HepG2 (cell line): Measurements from ENCODE around the gene AZI2.

Experiments
- EZH2 ChIP-seq: conservative IDR thresholded peaks from 2 replicates; pipeline ENCODE4 v1.6.1; 2012; ENCODE audit warnings: mild to moderate bottlenecking, low read depth, low read length, moderate library complexity
- HDAC2 ChIP-seq: sonication (generic); formaldehyde crosslinking; IDR thresholded peaks from 2 replicates; pipeline ENCODE4 v1.4.0; 2020; ENCODE audit warnings: missing genetic modification reagents
- JUN ChIP-seq: sonication (generic); formaldehyde crosslinking; IDR thresholded peaks from 2 replicates; pipeline ENCODE4 v1.4.0; 2020; ENCODE audit warnings: mild to moderate bottlenecking, missing genetic modification reagents
- JUND ChIP-seq: sonication (generic); formaldehyde crosslinking; IDR thresholded peaks from 2 replicates; pipeline ENCODE4 v1.8.0; 2022; ENCODE audit warnings: mild to moderate bottlenecking, missing genetic modification reagents
- MAFK ChIP-seq, 2 experiments: IDR thresholded peaks in 1 of 2; conservative IDR thresholded peaks in 1 of 2; 2 replicates each; pipeline ENCODE4 v1.6.1; 2011; ENCODE audit warnings: improper control_type of control experiment in 2 of 2, low read length in 2 of 2
- NR2F2 ChIP-seq: IDR thresholded peaks from 2 replicates; pipeline ENCODE4 v1.6.1; 2012; ENCODE audit warnings: low read depth, inconsistent platforms, borderline replicate concordance
- POLR2A ChIP-seq, 2 experiments: IDR thresholded peaks; 2 replicates each; pipeline ENCODE4 v1.6.1; 2011; ENCODE audit warnings: low read depth in 2 of 2, low read length in 2 of 2, mild to moderate bottlenecking in 1 of 2, moderate library complexity in 1 of 2; ENCODE audit not compliant: insufficient read depth in 1 of 2
- ZNF18 ChIP-seq: sonication (generic); formaldehyde crosslinking; IDR thresholded peaks from 2 replicates; pipeline ENCODE4 v1.8.0; 2022; ENCODE audit warnings: mild to moderate bottlenecking, missing genetic modification reagents; ENCODE audit not compliant: insufficient replicate concordance
- ZNF234 ChIP-seq: sonication (generic); formaldehyde crosslinking; conservative IDR thresholded peaks from 2 replicates; pipeline ENCODE4 v1.5.1; 2020; ENCODE audit warnings: mild to moderate bottlenecking, missing genetic modification reagents
- ZNF564 ChIP-seq: sonication (generic); formaldehyde crosslinking; IDR thresholded peaks from 2 replicates; pipeline ENCODE4 v1.8.1; 2023; ENCODE audit warnings: mild to moderate bottlenecking, missing genetic modification reagents
- ZNF780A ChIP-seq: sonication (generic); formaldehyde crosslinking; IDR thresholded peaks from 2 replicates; pipeline ENCODE4 v1.8.0; 2022; ENCODE audit warnings: mild to moderate bottlenecking, missing genetic modification reagents, moderate library complexity
- TF ChIP-seq, protein P1 (sequence below): sonication (generic); formaldehyde crosslinking; IDR thresholded peaks from 2 replicates; pipeline ENCODE4 v1.5.0; 2020; ENCODE audit warnings: mild to moderate bottlenecking, missing genetic modification reagents, moderate library complexity

DNA sequence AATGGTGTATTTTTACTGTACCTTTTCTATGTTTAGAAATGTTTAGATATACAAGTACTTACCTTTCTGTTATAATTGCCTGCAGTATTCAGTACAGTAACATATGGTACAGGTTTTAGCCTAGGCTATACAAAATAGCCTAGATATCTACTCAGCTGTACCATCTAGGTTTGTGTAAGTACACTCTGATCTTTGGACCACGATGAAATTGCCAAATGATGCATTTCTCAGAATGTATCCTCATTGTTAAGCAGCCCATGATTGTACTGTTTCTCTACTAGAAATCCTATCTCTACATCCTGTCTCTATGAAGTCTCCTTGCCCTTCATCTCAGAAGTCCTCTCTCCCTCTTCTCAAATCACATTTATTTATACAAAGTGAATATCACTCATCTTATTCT, 32.9 kb downstream of the AZI2 start:
- TF ChIP-seq ZNF234 (CRISPR knock-in tag) (no peak), ZNF18 (CRISPR knock-in tag) (no peak), ZNF564 (CRISPR knock-in tag) (no peak), POLR2A (IDR thresholded peaks at IDR 0.05; ENCODE audit: insufficient read depth in 1 of 2, low read depth in 2 of 2, low read length in 2 of 2) (no peak), MAFK (conservative IDR thresholded peaks at IDR 0.05 in 1 of 2, IDR thresholded peaks at IDR 0.05 in 1 of 2; ENCODE audit: low read length in 2 of 2) (no peak), JUND (CRISPR knock-in tag) (no peak), NR2F2 (no peak), ZNF780A (no peak), EZH2 (no peak), HDAC2 (CRISPR knock-in tag) (no peak), JUN (CRISPR knock-in tag) (no peak)
- TF ChIP-seq, protein P1, sequence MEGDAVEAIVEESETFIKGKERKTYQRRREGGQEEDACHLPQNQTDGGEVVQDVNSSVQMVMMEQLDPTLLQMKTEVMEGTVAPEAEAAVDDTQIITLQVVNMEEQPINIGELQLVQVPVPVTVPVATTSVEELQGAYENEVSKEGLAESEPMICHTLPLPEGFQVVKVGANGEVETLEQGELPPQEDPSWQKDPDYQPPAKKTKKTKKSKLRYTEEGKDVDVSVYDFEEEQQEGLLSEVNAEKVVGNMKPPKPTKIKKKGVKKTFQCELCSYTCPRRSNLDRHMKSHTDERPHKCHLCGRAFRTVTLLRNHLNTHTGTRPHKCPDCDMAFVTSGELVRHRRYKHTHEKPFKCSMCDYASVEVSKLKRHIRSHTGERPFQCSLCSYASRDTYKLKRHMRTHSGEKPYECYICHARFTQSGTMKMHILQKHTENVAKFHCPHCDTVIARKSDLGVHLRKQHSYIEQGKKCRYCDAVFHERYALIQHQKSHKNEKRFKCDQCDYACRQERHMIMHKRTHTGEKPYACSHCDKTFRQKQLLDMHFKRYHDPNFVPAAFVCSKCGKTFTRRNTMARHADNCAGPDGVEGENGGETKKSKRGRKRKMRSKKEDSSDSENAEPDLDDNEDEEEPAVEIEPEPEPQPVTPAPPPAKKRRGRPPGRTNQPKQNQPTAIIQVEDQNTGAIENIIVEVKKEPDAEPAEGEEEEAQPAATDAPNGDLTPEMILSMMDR (CRISPR knock-in tag): no peak
